Fibroblast of skin of left quadriceps (primary cell): ENCODE results near the gene MDM2.

ENCODE experiments used
- DNase-seq, 2 experiments: peaks; one replicate each; pipeline ENCODE4 v3.0.0-alpha.2; 2013; ENCODE audit warnings: low read depth in 2 of 2

The MDM2 gene

GRCh38 chr12:68877583-68877982 is 69.6 kb downstream of the MDM2 start:
- no peak for DNase-seq

GRCh38 chr12:68878283-68878682 is 70.3 kb downstream of the MDM2 start:
- no peak for DNase-seq

- DNase-seq = no peak
Measured at GRCh38 chr12:68878846-68879245, 70.9 kb downstream of the MDM2 start.

GRCh38 chr12:68880660-68881325 is 72.8 kb downstream of the MDM2 start:
- DNase-seq = no peak

GRCh38 chr12:68882251-68882964 is 74.4 kb downstream of the MDM2 start:
- no peak for DNase-seq

- DNase-seq = no peak
Measured at GRCh38 chr12:68883151-68883550, 75.2 kb downstream of the MDM2 start.

GRCh38 chr12:68884251-68884650 is 76.3 kb downstream of the MDM2 start:
- DNase-seq = no peak

GRCh38 chr12:68885381-68885780 is 77.4 kb downstream of the MDM2 start:
- DNase-seq = no peak

GRCh38 chr12:68886636-68887572 is 78.9 kb downstream of the MDM2 start:
- DNase-seq = no peak

GRCh38 chr12:68887641-68888040 is 79.7 kb downstream of the MDM2 start:
- no peak for DNase-seq

GRCh38 chr12:68888243-68888642 is 80.3 kb downstream of the MDM2 start:
- DNase-seq = no peak

GRCh38 chr12:68890701-68891113 is 82.7 kb downstream of the MDM2 start:
- no peak for DNase-seq

GRCh38 chr12:68891141-68891540 is 83.2 kb downstream of the MDM2 start:
- no peak for DNase-seq

GRCh38 chr12:68893201-68893600 is 85.2 kb downstream of the MDM2 start:
- DNase-seq = no peak

- no peak for DNase-seq
Measured at GRCh38 chr12:68893741-68894140, 85.8 kb downstream of the MDM2 start.

GRCh38 chr12:68894276-68894855 is 86.4 kb downstream of the MDM2 start:
- DNase-seq = no peak

GRCh38 chr12:68896881-68897540 is 89.0 kb downstream of the MDM2 start:
- no peak for DNase-seq

- DNase-seq = peak; percentile 89
Measured at GRCh38 chr12:68899251-68899771, 91.3 kb downstream of the MDM2 start.

- no peak for DNase-seq
Measured at GRCh38 chr12:68900241-68900640, 92.3 kb downstream of the MDM2 start.
